ENCODE measurements around the gene C14orf93.
A peak's percentile ranks its signal among the peaks of the same experiment; 100 is the strongest.
"Not testable (repeated sequence)": the region's sequence is repeated elsewhere in the genome, so short reads cannot be mapped to it uniquely, and the experiment has no call there.

The C14orf93 gene

GRCh38 chr14:23018107-23018506 lies 8.2 kb upstream of the C14orf93 start:
- DNase-seq: no peak

GRCh38 chr14:23017091-23017490 lies 7.1 kb upstream of the C14orf93 start:
- DNase-seq: no peak

DNA sequence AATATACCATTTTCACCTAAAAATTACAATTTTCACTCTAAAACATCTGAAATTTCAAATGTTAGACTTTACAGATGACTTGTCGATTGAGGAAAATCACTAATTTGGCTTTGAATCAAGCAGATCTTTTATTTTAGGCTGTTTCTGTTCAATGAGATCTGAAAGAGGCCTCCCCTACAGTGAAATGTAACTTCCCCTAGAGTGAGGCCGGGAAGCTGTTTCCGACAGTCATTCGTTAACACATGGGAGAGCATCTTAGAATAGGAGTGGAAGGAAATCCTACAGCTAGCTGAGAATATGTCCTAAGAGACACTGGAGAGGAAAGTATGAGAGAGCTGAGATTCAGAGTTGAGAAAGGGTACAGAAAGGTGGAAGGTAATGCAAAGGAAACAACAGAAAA lies 5.7 kb upstream of the C14orf93 start:
- DNase-seq: no peak

GRCh38 chr14:23013749-23014054 lies 3.8 kb upstream of the C14orf93 start:
- DNase-seq: not testable (repeated sequence)

DNA sequence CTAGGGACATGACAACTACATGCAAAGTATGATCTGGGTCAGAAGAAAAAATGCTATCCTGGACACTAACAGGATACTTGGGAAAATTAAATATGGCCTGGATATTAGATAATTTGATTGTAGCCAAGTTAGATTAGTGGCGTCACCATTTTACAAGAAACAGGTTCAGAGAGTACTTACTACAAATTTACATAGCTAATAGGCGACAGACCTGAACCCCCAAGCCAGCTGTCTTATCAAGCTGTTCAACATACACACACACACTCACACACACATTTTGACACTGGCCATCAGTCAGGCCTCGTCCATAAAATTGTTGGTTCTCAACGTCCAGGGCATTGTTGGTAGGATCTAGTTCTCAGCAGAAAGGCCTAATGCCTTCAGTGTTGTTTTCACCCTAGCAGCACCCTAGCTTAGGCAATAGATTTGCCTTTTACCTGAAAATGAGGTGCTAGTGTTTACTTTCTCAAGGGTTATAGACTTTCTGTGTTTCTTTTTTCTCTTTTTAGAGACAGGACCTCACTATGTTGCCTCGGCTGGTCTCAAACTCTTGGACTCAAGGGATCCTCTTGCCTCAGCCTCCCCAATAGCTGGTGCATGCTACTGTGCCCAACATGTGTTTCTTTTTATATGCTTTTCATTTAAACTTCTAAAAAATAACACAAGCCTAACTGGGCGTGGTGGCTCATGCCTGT lies 3.3 kb upstream of the C14orf93 start:
- no peak for DNase-seq

DNA sequence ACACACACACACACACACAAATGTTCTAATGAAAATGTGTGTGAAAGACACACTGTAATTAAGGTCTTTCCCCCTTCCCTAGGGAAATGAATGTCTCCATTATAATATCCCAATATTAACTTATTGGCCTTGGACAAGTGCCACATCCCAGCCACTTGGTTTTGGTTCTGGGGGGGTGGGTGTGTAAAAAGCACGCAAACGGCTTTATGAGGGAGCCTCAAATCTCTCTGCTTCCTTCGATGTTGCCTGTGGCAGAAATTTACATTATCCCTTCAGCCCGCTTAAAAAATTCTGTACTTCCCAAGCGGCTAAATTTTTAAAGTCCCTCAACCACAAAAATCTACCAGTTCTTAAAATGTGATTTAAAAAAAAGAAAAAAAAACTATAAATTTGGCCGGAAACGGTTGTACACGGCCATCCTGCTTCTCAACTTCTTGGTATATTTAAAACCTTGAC lies 432 bp downstream of the C14orf93 start:
- no peak for DNase-seq

- no peak for DNase-seq
Observed at GRCh38 chr14:23008831-23009230, 1.1 kb downstream of the C14orf93 start.

DNA sequence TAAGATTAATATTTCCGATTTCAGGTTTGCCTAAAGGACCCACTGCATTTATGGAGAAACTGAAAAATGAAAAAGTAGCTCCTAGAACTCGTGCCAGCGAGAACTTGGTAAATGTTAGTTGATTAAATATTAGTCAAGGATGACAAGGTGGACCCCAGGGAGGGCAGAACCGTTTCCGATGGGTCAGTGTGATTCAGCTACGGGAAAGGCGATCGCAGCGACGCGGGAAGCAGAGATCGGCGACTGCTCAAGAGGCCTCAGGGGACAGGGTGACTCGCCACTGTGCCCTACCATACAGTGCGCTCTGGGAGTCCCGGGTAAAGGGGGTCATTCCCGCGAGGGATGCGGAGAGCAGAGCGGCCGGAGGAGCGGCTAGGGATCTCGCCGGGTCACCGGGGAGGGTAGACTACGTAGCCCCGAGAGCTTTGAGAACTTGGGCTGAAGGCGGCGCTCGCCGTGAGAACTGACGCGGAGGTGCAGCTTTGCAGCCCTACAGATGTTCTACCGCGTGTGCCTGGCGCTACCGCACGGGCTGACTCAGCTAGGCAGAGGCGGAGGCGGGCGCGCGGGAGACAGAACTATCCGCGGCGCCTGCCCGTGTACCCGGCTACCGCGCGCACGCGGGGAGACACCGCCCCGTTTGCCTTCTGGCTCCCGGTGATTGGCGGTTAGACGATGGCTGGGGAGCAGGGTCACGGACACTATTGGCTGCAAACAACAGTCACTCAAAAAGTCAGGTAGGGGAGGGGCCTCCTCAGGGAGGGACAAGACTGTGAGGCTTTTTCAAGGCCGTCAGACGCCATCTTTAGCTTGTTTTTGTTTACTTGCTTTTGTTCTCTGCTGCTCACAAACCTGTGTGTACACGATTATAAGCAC lies 3.2 kb downstream of the C14orf93 start:
- DNase-seq: peak; percentile 99

DNA sequence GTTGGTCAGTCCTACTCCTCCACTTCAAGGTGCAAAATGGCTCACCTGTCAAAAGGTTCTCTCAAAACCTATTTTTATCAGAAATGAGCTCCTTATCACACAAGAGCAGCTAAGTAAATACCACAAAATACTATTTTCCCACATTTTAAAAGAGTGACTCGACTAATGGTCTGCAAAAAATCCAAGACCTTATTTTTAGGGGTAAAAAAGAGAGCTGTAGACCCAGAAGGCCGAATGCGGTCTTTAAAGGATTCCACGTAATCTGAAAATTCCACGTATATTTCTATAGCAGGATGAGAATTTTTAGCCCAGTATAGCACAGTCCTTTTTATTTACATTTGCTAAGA lies 3.8 kb downstream of the C14orf93 start:
- DNase-seq: no peak

- DNase-seq: no peak
Observed at GRCh38 chr14:23005451-23006187, 4.3 kb downstream of the C14orf93 start.

DNA sequence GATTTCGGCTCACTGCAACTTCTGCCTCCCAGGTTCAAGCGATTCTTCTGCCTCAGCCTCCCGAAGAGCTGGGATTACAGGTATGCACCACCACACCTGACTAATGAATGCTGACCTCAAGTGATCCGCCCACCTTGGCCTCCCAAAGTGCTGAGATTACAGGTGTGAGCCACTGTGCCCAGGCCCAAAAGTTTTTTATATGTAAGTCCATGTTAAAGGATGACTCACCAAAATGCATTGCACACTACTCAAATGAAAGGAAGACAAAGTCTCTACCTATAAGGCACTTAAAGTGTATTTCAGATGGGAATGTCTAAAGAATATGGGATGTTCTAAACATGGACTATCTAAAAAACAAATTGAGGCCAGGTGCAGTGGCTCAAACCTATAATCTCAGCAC lies 5.7 kb downstream of the C14orf93 start:
- not testable (repeated sequence) for DNase-seq

- no peak for DNase-seq
Observed at GRCh38 chr14:23002592-23002991, 7.4 kb downstream of the C14orf93 start.

GRCh38 chr14:23000860-23001259 lies 9.1 kb downstream of the C14orf93 start:
- DNase-seq: no peak

DNA sequence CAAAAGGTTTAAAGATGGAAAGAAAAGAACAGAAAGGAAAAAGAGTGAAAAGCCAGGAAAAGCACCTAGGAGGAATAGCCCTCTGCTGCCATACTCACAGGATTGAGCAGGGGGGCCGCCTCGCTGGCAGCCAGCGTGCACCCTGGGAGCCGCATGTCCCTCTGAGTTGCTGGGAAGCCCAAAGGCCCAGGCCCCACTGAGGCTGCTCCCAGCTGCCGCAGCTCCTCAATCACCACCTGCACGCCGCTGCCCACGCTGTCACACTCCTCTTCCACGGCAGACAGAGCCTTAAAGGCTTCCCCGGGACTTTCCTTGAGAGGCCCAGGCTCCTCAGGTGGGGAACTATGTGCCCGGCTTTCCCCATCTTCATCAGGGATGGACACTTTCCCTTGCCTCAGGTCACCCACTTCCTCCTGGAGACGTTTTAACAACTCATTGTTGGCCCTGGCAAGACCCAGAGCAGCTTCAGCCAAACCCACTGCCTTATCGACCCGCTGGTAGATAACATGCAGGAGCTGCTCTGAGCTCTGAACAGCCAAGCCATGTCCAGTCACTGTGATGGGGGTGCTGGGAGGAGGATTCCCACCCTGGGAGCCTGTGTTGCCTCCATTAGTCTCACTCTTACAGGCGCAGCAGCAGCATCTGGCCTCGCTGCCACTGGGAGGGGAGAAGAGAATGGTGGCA lies 11.5 kb downstream of the C14orf93 start:
- no peak for DNase-seq

DNA sequence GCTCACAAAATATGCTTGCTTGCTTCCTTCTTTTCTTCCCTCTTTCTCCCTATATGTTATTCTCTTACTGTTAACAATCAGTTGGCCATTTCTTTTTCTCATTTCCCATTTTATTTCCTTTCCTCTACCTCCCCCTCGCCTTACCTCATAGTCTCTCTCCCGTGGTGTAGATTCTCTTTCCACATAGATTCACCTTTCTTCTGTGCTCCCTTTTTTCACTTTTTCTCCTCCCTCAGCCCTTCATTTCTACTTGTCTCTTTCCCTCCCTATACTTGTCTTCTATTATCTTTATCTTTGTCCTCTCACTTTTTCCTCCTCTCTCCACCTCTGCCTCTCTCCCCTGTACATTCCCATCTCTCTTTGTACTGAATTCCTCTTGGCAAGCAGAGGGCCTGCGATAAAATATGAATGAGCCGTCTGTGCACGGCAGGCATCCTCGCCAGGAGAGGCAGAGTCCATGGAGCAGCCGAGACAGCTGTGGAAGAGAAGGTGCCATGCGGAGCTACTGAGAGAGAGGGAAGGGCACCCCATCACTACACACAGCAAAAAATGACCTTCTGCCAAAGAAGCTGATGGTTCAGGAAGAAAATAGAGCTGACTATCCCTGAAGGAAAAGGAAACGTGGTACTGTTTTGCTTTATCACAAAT lies 12.1 kb downstream of the C14orf93 start:
- DNase-seq: no peak

DNA sequence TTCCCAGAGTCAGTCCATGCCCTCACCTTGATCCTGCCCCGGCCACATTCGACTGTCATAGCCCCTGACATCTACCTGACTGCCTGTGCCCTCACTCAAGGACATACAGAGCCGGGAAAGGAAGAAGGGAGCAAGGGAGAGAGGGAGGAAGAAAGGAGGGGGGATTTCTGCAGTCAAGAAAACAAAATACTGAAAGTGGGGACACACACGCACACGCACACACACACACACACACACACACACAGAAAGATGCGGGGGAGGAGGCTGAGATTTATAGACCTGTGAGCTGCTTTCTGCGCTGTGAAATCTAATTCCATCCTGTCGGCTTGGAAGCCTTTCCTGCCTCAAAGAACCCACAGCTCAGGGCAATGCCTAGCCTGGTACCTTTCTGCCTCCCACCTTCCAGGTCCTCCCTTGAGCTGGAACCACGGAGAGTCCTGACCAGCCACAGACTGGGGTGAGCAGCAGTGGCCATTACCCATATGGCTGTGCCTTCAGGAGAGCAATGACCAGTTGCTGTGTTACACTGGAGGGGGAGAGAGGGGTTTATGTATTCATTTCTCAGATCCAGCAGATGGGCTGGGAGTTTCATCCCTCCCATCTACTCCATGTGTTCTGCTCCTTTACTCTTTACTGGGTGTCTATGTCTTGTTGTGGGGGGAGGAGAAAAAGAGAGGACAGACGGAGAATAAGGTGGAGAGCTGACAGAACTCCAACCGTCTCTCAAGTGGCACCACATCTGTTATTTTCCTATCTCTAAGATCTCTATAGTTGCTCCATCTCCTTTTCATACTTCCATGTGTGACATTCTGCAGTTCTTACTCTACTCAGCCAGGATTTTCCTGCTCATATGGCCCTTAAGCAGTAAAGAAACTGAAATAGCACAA lies 12.9 kb downstream of the C14orf93 start:
- DNase-seq: no peak

DNA sequence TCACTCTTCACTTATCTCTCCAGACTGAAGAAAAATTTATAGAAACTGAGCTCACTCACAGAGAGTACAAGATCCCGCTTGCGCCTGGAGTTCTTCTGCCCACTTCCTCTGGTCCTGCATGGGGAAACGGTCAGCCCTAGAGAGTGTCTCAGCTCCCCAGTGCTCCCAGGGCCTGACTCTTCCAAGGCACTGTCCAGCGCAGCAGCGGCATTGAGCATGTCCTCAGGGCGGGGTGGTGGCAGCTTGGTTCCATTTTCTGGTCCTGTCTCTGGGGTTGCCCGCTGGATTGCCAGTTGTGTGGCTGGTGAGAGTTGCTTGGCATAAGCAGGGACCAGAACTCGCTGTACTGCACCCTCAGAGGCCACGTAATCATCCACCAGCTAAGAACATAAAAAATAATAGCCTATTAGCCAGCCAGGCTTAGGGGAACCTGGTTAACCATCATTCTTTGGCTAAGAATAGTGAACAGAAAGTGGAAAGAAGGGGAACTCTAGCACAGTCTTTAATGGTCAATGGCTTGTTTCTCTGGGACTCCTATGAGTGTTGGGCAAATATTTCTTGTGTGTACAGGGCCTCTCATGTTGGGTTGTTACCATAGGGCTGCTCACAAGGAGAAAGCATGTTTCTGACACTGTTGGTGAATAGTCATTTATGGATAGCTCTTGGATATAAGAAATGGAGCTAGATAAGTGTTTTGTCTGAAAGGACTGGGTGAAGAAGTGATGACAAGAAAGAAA lies 13.9 kb downstream of the C14orf93 start:
- DNase-seq: no peak

GRCh38 chr14:22994762-22995275 lies 15.1 kb downstream of the C14orf93 start:
- no peak for DNase-seq

DNA sequence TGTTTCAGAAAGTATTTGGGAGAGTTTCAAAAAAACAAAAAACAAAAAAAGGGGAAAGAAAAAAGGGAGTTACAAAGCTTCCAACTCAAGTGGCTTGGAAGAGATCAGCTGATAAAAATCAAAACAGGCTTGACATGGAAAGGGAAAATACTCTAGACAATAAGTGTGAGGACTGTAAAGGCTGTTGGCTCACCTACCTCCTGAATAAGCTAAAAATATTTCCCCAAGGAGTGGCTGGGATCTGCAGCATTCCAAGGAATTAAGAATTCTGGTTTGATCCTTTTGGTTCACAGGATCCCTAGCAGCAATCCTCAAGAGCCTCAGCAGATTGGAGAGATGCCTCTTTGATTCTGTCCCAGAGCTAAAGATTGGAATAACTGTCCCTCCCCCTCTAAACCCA lies 16.4 kb downstream of the C14orf93 start:
- no peak for DNase-seq

DNA sequence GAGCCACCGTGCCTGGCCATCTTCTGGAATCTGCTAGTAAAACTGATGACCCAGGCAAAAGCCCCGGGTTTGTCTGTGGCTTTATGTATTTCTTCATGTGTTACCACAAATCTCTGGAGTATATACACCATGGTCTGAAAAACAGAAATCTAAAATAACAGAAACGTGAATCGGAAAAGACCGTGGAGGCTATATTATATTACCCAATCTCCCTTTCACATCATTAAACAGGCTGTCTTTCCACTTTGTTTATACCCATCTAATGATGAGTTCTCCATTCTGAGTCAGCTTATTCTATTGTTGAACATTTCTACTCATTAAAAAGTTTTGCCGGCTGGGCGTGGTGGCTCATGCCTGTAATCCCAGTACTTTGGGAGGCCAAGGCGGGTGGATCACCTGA lies 18.1 kb downstream of the C14orf93 start:
- no peak for DNase-seq

- no peak for DNase-seq
Observed at GRCh38 chr14:22987291-22987690, 22.7 kb downstream of the C14orf93 start.
